Panc1 (cell line): ENCODE data around the gene SDR9C7.
"Not testable (repeated sequence)": the region's sequence is repeated elsewhere in the genome, so short reads cannot be mapped to it uniquely, and the experiment has no call there.

Source experiments
- TF ChIP-seq, protein P1 (sequence below): fragments of 450-650 bp; IDR thresholded peaks from 2 replicates; pipeline ENCODE4 v1.5.1; 2017; ENCODE audit warnings: mild to moderate bottlenecking
- TF ChIP-seq, protein P2 (sequence below), 2 experiments: IDR thresholded peaks; 2 replicates each; pipeline ENCODE4 v1.6.1; 2011 to 2012; ENCODE audit warnings: low read depth in 2 of 2, control low read depth in 1 of 2, low read length in 1 of 2, mild to moderate bottlenecking in 1 of 2, moderate library complexity in 1 of 2; ENCODE audit not compliant: insufficient read depth in 1 of 2

DNA sequence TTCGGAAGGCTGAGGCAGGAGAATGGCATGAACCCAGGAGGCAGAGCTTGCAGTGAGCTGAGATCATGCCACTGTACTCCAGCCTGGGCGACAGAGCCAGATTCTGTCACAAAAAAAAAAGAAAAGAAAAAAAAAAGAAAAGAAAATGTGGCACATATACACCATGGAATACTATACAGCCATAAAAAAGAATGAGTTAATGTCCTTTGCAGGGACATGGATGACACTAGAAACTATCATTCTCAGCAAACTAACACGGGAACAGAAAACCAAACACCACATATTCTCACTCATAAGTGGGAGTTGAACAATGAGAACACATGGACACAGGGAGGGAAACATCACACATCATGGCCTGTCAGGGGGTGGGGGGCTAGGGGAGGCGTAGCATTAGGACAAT is 43.2 kb upstream of the SDR9C7 start:
- TF ChIP-seq, protein P1, sequence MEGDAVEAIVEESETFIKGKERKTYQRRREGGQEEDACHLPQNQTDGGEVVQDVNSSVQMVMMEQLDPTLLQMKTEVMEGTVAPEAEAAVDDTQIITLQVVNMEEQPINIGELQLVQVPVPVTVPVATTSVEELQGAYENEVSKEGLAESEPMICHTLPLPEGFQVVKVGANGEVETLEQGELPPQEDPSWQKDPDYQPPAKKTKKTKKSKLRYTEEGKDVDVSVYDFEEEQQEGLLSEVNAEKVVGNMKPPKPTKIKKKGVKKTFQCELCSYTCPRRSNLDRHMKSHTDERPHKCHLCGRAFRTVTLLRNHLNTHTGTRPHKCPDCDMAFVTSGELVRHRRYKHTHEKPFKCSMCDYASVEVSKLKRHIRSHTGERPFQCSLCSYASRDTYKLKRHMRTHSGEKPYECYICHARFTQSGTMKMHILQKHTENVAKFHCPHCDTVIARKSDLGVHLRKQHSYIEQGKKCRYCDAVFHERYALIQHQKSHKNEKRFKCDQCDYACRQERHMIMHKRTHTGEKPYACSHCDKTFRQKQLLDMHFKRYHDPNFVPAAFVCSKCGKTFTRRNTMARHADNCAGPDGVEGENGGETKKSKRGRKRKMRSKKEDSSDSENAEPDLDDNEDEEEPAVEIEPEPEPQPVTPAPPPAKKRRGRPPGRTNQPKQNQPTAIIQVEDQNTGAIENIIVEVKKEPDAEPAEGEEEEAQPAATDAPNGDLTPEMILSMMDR: not testable (repeated sequence)
- TF ChIP-seq, protein P2, sequence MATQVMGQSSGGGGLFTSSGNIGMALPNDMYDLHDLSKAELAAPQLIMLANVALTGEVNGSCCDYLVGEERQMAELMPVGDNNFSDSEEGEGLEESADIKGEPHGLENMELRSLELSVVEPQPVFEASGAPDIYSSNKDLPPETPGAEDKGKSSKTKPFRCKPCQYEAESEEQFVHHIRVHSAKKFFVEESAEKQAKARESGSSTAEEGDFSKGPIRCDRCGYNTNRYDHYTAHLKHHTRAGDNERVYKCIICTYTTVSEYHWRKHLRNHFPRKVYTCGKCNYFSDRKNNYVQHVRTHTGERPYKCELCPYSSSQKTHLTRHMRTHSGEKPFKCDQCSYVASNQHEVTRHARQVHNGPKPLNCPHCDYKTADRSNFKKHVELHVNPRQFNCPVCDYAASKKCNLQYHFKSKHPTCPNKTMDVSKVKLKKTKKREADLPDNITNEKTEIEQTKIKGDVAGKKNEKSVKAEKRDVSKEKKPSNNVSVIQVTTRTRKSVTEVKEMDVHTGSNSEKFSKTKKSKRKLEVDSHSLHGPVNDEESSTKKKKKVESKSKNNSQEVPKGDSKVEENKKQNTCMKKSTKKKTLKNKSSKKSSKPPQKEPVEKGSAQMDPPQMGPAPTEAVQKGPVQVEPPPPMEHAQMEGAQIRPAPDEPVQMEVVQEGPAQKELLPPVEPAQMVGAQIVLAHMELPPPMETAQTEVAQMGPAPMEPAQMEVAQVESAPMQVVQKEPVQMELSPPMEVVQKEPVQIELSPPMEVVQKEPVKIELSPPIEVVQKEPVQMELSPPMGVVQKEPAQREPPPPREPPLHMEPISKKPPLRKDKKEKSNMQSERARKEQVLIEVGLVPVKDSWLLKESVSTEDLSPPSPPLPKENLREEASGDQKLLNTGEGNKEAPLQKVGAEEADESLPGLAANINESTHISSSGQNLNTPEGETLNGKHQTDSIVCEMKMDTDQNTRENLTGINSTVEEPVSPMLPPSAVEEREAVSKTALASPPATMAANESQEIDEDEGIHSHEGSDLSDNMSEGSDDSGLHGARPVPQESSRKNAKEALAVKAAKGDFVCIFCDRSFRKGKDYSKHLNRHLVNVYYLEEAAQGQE (IDR thresholded peaks at IDR 0.05; ENCODE audit: insufficient read depth in 1 of 2, low read depth in 2 of 2, low read length in 1 of 2): not testable (repeated sequence)
